HG03280 (cell line): ENCODE data around the gene LGALS7.
"Not testable (repeated sequence)": the region's sequence is repeated elsewhere in the genome, so short reads cannot be mapped to it uniquely, and the experiment has no call there.

Experiments used
- ATAC-seq: cut with Tn5 transposase; IDR thresholded peaks from one replicate; pipeline ENCODE4 v1.9.1; 2021; ENCODE audit warnings: mild to moderate bottlenecking, moderate library complexity; ENCODE audit not compliant: unreplicated experiment

LGALS7 gene

DNA sequence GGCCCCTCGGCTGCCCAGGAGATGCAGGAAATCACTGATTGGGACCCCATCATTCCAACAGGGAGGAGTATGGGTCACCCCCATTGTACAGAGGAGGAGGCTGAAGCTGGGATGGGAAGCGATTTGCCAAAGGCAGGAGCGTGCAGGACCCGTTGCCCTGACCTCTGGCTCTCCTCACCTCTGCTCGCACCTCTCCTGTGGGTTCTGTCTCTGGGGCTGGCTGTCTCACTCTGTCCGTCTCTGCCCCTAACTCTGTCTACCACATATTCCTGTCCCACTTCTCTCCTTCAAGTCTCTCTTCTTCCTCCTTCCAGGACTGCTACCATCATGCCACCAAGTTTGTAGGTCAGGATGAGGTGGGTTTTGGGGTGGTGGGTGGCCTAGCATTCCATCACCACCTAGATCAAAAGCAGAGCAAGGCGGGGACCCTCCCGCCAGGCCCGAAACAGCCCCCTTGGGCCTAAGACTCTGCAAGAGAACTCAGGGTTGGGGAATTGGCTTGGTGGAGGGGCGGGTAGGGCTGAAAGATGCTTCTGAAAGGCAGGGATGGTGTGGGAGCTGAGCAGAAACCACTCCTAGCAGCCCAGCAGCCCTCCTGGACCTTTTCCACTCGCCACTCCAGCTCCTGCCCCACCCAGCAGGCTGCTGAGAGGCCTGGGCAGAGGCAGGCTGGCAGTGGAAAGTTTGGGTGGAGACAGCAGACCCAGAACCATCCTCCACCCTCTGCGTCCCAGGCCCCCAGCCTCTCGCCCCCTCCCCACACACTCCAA is 1.0 kb upstream of the LGALS7 start:
- no peak for ATAC-seq

DNA sequence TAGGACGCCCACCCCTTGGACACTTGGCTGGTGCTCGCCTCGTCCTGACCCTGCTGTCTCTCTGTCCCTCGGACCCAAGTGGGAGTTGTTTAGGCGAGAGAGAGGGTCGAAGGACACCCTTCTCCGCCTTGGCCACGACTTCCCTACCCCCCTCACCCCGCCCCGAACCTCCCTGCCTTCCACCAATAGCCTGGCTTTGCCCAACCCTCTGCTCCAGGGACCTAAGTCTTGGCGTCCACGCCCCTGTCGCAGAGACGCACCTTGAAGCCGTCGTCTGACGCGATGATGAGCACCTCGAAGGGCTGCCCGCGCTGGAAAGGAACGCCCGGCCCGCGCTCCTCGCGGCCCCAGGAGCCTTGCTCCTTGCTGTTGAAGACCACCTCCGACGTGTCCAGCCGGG is 1.7 kb downstream of the LGALS7 start:
- not testable (repeated sequence) for ATAC-seq

DNA sequence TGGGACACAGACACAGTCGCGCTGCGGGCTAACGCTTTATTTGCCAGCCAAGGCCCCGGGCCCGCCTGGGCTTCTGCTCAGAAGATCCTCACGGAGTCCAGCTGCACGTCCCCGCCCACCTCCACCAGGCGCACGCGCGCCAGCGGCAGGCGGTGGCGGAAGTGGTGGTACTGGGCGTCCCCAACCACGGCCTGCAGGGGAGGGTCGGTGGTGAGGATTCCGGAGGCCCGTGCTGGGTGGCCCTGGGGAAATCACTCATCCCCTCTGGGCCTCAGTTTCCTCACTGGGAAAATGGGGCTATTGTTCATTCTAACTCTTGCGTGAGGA is 2.4 kb downstream of the LGALS7 start:
- ATAC-seq = peak; percentile 53

DNA sequence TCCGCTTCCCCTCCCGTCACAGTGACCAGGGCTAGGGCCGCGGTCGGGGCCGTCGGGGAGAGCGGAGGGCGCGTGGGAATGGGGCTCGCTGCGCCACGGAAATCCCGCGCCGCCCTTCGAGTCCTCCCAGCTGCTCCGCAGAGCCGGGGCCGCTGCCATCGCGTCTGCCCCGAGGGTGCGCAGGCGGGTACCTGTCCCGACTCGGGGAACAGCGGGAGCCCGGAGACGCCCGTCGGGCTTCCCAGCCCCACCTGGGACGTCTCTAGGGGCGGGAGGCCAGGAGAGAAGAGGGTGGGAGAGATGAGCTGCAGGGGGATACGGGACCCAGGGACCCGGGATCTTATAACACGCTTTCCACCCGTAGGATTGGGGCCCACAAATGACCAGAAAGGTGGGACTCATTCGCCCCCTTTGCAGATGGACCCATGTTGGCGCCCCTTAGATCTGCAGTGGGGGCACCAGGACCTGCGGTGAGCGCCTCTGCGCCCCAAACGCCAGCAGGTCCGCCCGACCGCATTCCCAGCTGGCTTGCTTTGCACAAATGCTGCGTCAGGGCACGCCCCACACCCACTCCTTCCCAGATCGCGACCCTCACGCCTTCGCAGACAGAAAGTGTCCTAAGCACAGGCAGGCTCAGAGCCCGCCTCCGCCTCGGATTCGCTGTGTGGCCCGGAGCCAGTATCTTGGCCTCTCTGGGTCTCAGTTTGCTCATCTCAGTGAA is 2.9 kb downstream of the LGALS7 start:
- ATAC-seq = peak; percentile 18

DNA sequence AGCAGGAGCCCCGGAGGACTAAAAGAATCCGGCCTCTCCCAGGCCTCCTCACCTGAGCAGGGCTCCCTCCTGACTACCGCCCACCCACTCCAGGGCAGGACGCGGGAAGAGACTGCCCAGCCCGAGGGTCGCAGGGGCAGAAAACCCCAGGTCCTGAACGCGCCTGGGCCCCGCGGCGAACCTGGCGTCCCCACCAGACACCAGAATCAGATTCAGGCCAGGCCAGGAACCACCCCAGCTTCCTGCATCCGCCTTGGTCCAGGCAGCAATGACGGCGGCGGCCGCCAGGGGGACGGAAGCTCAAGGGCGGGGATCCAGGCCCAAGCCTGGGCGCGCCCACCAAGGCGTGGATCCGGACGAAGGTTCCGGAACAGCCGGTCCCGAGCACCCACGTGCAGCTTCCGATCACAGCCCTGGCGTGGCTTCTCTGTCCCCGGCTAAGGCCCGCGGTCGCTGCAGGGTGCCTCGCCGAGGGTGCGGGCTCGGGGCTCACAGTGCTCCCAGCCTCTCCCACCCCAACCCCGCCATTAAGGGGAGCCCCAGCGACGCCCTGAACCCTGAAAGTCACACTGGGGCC is 3.6 kb downstream of the LGALS7 start:
- ATAC-seq = peak; percentile 64

DNA sequence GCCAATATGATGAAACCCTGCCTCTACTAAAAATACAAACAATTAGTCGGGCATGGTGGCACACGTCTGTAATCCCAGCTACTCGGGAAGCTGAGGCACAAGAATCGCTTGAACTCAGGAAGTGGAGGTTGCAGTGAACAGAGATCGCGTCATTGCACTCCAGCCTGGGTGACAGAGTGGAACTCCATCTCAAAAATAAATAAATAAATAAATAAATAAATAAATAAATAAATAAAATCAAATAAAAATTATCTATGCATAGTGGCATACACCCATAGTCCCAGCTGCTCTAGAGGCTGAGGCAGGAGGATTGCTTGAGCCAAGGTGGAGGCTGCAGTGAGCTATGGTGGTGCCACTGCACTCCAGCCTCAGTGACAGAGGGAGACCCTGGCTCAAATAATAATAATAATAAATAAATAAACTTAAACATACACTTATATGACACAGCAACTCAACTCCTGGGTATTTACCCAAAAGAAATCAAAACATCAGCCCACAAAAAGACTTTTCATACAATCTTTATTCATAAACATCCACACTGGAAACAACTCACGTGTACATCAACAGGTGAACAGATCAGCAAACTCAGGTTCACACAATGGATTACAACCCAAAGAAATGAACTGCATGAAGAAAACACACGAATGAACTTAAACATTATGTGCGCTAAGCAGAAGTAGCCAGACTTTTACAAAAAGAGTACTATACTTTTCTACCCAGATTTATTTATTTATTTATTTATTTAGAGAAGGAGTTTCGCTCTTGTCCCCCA is 6.9 kb downstream of the LGALS7 start:
- no peak for ATAC-seq

DNA sequence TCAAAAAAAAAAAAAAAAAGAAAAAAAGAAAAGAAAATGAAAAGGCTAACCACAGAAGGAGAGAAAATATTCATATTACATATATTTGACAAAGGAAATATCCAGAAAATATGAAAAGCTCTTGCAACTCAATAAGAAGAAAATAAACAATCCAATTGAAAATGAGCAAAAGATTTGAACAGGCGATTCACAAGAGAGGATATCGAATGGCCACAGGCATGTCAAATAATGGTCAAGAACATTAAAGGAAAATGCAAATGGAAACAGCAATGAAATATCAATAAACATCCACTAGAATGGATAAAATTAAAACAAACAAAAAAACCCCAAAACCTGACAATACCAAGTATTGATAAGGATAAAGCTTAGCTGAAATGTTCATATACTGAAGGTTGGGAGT is 8.1 kb downstream of the LGALS7 start:
- ATAC-seq = no peak

DNA sequence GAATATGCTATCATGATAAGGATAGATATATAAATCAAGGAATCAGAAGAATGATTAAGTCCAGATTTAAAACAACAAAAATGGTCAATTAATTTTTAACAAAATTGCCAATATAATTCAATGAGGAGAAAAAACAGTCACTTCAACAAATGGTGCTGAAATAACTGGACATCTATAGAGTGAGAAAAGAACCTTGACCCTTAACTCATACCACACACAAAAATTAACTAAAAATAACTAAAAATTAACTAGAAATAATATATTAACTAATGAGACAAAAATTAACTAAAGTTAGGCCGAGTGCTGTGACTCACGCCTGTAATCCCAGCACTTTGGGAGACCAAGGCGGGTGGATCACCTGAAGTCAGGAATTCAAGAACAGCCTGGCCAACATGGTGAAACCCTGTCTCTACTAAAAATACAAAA is 9.5 kb downstream of the LGALS7 start:
- ATAC-seq = no peak

DNA sequence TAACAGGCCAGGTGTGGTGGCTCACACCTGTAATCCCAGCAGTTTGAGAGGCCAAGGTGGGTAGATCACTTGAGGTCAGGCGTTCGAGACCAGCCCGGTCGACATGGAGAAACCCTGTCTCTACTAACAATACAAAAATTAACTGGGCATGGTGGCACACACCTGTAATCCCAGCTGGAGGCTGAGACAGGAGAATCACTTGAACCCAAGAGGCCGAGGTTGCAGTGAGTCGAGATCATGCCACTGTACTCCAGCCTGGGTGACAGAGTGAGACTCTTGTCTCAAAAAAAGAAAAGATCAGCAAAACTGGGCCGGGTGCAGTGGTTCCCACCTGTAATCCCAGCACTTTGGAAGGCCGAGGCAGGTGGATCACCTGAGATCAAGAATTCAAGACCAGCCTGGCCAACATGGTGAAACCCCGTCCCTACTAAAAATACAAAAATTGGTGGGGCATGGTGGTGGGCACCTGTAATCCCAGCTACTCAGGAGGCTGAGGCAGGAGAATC is 11.4 kb downstream of the LGALS7 start:
- ATAC-seq = not testable (repeated sequence)

DNA sequence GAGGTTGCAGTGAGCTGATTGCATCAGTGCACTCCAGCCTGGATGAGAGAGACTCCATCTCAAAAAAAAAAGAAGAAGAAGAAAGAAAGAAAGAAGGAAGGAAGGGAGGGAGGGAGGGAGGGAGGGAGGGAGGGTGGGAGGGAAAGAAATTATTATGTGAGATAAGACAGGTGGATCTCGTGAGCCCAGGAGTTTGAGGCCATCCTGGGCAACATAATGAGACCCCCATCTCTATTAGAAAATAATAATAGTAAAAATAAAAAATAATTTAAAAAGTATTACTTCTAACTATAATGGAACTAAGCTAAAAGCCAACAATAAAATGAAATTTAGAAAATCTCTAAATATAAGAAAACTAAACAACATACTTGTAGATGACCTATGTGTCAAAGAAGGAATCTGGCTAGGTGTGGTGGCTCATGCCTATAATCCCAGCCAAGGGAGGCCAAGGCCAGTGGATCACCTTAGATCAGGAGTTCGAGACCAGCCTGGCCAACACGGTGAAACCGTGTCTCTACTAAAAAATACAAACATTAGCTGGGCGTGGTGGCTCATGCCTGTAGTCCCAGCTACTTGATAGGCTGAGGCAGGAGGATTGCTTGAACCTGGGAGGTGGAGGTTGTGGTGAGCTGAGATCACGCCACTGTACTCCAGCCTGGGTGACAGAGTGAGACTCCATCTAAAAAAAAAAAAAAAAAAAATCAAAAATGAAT is 12.4 kb downstream of the LGALS7 start:
- not testable (repeated sequence) for ATAC-seq

DNA sequence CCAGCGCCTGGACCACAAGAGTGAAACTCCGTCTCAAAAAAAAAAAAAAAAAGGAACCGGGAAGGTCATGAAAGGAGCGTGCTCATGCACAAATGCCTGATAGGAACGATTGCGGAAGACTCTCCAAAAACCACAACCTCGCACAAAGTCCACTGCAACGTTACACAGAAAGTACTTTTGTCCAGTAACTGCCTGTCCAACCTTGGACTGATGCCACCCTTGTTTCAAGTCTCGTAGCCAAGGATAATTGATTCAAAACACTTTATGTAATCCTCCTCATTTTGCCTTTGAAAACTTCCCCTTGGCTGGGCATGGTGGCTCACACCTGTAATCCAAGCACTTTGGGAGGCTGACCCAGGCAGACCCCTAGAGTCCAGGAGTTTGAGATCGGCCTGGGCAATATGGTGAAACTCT is 13.7 kb downstream of the LGALS7 start:
- ATAC-seq = no peak

DNA sequence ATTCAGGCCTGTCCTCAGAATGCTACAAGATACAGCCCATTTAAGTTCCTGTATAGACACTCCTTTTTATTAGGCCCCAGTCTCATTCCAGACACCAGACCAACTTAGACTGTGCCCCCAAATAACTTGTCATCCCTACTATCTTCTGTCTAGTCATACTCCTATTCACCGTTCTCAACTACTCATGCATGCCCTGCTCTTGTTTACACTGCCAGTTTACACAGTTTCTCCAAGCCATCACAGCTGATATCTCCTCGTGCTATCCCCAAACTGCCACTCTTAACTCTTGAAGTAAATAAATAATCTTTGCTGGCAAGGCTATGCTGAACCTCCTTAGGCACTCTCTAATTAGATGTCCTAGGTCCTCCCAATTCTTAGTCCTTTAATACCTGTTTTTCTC is 19.1 kb downstream of the LGALS7 start:
- ATAC-seq = not testable (repeated sequence)

DNA sequence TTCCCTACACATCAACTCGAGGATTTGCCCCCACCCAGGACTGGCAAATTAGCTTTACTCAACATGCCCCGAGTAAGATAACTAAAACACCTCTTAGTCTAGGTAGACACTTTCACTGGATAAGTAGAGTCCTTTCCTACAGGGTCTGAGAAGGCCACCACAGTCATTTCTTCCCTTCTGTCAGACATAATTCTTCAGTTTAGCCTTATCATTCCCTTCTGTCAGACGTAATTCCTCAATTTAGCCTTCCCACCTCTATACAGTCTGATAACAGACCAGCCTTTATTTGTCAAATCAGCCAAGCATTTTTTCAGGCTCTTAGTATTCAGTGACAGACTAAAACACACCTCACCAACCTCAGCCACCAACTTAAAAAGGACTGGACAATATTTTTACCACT is 19.5 kb downstream of the LGALS7 start:
- ATAC-seq = not testable (repeated sequence)

DNA sequence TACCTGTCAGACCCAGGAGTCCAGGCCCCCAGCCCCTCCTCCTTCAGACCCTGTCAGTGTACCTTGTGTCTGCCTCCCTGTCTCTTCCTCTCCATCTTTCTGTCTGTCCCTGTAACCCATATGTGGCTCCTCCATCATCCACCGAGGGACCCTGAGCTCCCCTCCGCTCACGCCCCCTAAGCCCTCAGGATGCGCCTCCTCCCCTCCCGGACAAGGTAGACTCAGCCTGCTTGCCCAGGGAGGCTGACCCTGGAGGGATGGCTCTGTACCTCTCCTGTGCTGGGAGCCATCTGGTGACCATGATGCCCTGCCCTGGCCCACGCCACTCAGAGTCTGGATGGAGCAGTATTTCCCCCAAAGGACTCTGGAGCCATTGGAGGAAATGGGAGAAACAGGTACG is 28.0 kb downstream of the LGALS7 start:
- no peak for ATAC-seq

DNA sequence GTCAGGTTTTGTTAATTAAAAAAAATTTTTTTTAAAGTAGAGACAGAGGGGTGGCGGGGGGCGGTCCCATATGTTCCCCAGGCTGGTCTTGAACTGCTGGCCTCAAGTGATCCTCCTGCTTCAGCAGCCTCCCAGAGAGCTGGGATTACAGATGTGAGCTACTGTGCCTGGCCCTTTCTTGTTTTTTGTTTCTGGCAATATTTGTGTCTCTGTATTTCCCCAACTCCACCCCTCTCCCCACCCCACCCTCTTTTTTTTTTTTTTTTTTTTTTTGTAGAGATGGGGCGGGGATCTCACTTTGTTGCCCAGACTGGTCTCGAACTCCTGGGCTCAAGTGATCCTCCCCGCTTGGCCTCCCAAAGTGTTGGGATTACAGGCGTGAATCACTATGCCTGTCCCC is 28.4 kb downstream of the LGALS7 start:
- no peak for ATAC-seq

DNA sequence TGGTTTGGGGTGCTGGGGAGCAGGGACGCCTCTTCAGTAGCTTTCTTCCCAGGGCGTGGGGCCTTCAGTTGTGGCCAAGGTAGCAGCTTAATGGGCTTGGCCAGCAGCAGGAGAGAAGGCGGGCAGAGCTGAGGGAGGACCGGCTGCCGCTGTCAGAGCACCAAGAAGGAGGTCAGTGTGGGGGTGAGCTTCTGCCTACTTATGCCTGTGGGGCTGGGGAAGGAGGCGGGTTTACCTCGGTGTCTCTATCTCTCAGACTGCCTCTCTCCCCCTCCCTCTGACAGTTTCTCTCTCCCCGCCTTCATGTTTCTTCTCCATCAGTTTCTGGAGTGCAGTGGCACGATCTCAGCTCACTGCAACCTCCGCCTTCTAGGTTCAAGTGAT is 29.0 kb downstream of the LGALS7 start, which contains the start of gene CAPN12:
Gene CAPN12 (minus strand): TSS at position 177 of the 384 bp plus-strand sequence. CDS start 309 bp downstream, outside the sequence.
- no peak for ATAC-seq

DNA sequence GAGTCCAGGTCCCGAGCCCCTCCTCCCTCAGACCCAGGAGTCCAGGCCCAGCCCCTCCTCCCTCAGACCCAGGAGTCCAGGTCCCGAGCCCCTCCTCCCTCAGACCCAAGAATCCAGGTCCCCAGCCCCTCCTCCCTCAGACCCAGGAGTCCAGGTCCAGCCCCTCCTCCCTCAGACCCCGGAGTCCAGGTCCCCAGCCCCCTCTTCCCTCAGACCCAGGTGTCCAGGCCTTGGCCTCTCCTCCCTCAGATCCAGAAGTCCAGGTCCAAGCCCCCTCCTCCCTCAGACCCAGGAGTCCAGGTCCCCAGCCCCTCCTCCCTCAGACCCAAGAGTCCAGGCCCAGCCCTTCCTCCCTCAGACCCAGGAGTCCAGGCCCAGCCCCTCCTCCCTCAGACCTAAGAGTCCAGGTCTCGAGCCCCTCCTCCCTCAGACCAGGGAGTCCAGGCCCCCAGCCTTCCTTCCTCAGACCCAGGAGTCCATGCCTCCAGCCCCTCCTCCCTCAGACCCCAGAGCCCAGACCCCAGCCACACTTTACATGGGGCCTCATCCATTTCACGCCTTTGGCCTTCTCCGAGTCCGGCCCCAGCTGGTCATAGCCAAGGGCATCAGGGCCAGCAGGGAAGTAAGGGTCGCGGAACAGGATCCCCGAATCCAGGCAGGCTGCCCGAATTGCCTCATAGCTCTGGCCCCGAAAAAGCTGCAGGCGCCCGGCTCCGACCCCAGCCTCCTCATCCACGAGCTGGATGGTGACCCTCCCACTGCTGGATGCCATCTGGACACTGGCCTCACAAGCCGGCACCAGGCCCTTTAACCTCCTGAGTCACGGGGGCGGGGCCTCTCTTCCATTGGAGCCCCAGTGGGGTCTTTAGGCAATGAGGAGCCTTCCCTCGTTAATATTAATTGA is 29.7 kb downstream of the LGALS7 start:
- ATAC-seq = no peak

DNA sequence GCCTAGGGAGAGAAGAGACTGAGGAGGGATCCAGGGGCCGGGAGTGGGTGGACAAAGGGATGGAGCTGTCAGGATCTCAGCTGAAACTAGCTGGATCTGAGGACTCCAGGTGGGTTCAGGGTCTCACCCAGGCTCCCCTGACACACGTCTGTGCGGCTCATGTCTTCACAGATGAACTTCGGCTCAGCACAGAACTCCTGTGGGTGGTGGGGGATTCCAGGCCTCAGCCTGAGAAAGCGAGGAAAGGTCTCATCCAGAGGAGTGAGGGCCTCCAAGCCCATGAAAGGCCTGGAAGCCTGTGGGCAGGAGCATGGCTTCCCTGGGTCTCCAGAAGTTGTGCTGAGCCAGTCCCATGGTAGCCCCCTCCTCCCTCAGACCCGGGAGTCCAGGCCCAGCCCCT is 30.4 kb downstream of the LGALS7 start:
- ATAC-seq = no peak

DNA sequence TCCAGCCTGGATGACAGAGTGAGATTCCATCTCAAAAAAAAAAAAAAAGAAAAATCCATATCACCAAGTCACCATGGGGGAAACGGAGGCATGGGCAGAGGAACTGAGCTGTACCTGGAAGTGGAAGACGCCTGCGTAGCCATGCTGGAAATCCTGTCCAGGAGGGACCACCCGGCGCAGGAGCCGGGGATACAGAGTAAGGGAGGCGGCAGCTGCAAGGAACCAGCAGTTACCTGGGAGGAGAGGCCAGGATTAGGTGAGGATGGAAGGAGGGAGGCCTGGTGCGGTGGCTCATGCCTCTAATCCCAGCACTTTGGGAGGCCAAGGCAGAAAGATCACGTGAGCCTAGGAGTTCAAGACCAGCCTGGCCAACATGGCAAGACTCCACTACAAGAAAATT is 31.0 kb downstream of the LGALS7 start:
- ATAC-seq = no peak
